Activated CD4-positive, alpha-beta T cell treated with anti-CD3 and anti-CD28 coated beads for 1 hour (primary cell): ENCODE results near the gene CEP104.

Source experiments
- DNase-seq: peaks from one replicate; pipeline ENCODE4 v3.0.0-alpha.2; 2020

The CEP104 gene

DNA sequence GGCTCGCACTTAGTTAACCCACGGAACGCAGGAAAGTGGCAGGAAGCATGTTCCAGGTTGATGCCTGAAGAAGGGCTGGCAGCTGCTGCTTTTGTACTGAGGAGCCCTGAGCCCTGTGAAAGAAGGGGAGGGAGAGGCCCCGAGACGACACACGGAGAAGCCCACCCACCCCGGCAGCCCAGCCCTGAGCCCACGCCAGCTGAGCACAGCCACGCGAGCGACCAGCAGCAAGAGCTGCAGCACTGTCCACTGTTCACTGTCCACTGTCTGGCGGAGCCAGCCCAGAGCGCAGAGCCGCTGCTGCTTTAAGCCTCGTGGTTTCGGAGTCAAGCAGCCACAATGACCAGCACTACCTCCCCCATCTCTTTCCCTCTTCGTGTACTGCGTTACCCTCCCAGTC is 66.1 kb downstream of the CEP104 start:
- DNase-seq: no peak

DNA sequence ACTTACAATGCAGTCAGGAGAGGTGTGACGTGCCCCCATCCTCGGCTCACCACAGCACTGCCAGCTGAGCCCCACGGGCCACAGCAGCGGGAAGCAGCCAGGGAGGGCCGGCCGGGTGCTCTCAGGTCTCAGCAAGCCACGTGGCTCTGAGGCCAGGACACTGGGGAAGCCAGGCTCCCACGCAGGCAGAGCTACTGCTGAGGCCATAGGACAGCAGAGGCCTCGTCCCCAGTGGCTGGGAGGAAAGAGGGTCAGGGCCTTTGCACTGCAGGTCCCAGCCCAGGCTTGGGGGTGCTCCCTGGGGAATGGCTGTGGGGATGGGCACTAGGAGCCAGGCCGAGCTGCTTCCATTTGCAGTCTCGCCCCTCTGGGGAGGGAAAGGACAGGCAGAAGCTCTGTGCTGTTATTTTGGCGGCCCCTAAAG is 66.5 kb downstream of the CEP104 start:
- no peak for DNase-seq

DNA sequence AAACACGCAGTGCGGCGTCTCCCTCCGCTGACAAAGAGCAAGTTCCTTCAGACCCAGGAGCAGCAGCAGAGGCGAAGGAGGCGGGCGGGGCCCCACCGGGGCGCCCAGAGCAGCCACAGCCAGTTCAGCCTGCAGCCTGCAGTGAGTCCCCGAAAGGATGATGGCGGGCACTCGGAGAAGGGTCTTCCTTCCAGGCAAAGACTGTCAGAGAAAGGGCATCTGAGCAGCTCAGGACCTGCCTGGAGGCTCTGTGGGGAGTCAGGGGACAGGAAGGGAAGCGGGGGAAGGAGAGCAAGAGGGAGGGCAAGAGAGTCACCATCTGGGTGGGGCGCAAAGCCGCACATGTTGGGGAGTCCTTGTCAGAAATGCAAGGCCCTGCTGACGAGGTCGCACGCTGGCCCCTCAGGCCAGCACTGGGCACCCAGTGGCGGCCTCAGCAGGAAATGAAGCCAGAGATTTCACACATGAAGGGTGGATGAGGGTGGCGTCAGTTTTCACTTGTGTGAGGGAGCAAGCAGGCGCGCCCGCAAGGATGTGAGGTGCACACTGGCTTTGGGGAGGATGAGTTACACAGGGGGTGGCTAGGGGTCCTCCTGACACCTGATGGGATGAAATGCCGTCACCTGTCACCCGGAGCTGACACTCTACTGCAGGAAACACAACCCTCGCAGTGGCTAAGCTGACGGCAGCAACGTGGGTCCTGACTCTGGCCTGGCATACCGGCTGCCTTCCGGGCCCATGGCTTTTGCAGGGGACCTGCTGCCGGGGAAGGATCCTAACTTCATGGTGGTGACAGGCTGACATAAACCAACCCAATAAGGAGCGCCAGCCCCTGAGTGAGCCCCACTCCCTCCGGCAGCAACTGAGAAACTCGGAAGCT is 67.3 kb downstream of the CEP104 start:
- no peak for DNase-seq

DNA sequence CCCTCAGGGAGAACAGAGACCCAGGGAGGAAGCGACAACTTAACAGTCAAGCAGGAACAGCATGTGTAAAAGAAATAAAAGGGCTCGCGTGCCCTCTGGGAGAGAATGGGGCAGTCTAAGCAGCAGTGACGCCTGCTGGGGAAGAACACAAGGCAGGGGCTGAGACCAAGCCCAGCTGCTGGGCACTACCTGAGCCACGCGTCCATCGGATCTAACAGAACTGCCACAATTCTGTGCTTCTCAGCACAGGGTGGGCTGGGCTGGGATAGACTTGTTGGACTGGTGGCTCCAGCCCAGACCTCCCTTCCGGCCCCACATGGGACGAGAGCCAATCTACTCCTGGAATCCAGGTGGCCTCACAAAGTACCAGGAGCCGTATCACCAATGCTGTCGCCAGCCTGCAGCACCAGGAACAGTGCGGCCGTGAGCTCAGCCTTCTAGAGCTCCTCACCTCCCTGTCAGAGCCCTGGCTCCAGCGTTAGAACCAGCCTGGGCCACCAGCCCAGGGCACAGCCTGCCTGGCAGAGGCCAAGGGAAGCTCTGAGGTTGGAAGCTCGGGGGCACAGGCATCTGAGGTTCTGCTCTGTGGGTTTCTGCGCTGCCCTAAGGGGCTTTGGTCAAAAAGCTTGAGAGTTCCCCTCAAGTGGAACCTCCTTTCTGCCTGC is 68.1 kb downstream of the CEP104 start:
- no peak for DNase-seq

DNA sequence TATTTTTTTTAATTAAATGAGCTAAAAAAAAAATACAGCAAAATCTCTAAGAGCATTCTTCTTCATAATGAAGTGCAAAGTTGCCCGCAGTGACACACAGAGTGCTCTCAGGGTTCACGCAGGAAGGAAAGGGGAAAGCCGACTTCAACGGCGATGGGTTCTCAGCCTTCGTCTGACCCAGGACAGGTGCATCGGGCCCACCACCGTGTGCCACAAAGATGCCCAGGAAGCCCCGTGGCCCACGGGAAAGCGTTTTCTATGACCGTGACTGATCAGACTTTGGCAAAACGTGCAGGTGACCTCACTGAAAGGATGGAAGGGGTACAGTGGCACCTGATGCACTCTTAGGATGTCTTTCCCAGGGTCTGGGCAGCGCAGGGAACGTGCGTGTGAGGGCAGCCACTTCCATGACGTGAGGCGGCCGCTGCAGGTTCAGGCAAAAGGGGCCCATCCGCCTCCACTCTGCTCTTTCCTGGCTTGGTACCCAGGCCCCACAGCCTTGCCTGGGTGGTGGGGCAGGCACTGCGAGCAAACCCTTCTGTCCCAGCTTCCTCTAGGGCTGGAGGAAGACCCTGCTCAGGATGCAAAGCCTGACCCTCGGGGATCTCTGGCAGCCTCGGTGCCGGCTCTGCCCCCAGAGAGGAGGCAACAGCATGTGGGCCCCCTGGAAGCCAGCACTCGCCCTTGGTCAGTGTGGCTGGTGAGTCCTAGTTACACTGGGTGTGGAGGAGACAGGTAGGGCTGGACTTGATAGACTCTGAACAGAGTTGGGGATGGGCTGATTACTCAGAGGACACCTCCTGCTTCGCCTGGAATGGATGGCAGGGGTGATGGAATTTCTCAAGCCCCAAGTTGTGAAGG is 69.0 kb downstream of the CEP104 start:
- no peak for DNase-seq

DNA sequence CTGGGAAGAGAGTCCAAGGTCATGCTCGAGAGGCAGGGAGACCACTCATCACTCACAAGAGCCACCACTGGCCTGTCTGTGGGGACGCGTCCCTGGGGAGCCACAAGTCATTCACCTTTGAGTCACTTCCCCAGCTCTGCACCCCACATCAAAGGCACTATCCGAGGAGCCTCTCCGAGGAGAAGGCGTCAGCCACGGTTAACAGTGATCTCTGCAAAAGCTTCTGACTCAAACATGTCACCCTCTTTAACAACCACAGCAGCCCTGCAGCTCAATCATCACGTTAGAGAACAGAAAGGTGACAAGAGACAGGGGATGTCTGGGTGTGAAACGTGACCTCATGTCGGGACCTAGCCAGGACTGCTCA is 69.7 kb downstream of the CEP104 start:
- no peak for DNase-seq

DNA sequence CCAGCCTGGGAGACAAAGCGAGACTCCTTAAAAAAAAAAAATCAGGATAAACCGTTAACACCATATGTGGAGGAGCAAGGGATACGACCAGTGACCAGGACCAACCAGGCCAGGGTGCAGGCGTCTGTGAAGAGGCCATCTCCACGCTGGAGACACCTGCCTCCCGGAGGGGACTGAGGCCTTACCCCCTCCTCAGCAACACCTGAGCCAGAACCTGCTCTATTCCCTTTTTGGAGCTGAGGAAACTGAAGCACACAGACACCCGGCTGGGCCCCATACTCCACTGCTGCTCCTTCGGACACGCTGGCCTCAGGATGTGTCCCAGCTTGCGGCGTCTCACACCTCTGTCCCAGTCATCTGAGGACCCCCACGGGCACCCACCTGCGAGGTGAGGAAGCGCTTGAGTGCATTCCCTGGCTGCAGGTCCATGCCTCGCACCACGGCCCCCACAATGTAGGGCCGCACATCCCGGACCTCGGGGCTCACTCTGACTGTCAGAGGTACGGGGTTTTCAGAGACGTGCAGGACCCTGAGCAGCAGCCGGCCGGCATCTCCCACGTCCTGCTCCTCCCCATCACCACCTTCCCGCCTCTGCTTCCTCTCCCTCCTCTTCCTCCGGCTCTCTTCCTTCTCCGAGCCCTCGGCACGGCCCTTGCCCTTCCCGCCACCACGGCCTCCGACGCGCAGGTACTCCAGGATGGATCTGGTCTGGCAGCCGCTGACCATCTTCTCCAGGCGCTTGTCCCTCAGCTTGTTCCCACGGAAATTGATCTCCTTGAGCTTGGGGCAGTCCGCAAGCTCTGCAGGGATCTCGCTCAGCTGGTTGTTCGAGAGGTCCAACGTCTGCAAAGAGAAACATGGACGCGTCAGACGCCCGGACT is 70.3 kb downstream of the CEP104 start:
- no peak for DNase-seq

DNA sequence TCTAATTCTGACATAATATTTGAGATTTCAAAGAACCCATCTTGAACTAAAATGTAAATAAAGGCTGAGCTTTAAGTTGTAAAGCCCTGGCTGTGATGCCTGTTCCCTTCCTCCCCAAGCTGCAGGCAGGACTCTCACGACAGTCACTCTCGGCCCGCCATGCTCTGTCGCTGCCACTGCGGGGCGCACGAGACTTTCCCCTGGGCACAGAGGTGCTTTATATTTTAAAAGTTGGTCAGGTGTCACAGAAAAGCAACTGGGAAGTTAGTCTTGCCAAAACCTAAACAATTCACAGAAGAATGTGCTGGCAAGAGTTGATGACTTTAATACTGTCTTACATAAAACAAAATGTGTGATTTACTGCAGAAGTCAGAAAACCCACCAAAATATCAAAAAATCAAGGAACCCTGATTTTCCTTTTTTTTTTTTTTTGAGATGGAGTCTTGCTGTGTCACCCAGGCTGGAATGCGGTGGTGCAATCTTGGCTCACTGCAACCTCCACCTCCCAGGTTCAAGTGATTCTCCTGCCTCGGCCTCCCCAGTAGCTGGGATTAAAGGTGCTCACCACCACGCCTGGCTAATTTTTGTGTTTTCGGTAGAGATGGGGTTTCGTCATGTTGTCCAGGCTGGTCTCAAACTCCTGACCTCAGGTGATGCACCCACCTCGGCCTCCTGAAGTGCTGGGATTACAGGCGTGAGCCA is 71.4 kb downstream of the CEP104 start:
- DNase-seq: no peak

DNA sequence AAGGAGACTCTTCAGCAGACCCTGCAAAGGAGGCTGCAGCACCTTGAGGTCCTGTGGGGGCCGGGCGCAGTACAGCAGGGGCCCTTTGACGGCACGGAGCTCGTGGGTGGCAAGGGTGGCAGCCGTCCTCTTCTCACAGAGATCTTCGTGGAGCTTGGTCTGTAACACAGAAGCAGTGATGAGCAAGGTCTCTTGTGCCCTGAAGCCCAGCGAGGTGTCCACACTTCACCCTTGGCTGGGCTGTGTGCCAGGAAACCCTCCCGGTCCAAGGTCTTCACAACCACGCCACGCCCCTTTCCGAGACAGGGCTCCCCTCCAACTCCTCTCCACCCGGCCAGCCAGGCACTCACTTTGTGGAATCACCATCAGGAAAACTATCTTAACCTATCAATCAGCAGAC is 72.0 kb downstream of the CEP104 start:
- DNase-seq: no peak

DNA sequence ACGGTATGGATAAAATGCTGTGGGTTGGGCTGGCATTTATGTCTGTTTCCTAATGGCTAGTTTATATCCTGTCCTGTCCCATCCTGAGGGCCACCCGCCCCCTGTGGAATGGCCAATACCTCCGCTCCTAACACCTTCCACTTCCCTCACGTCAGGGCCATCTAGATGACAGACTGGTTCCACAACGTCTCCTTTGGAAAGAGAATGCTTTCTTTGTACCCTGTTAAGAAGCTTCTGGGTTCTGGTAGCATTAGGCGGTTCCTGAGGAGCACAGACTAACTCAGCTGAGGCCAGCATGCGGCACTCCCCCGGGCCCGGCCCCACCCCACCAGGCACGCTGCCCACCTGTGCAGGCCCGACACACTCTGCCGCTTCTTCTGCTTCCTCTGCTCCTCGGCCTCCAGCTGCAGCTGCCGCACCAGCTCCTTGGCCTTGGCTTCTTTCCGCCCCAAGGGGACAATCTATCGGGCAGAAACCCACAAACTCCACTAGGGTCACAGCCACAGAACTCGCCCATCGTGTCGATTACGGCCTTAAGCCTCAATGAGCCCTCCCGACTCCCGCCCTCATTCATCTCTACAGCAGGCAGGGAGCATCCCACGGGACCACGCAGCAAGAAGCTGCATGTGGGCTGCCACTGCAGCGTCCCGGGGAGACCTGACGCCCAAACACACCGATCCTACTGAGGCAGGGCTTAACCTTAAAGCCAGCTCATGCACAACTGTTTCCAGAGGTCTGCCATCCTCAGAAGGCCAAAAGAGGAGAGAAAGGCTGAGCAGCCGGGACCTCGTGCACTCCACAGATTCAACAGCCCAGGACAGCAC is 73.1 kb downstream of the CEP104 start:
- DNase-seq: no peak

DNA sequence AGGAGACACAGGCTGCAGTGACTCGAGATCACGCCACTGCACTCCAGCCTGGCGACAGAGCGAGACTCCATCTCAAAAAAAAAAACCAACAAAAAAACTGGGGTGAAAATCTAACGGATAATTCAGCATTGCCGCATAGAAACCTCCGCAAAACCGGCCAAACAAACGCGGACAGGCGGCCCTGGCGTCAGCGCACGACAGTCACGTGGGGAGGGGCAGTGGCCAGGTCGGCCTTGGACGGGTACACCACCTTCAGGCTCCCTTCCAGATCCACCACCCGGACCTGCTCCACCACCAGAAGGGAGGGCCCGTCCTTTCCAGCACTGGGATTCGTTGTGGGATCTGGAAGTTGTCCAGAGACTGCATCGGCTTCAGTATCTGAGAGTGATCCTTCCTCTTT is 76.1 kb downstream of the CEP104 start:
- no peak for DNase-seq

DNA sequence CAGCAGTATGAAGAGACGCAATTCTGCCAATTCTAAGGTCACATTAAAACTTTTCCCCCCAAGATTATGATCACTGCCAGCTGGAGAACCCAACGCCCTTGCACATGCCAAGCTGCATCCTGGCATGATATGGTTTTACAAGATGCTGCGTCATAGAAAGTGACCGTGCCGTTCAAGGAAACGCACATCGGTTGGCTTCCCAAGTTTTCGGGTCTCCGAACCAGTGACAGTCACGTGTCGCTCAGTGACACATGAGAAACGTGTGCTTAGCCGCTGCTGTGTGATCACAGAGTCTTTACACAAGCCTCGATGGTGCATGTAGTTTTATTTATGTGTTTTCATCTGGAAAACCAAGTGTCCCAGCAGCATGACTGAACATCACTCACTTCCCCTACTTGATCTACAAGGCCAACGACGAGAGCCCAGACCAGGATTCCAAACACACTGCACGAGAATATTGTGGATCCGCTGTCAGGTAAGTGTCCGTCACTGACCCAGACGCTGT is 77.0 kb downstream of the CEP104 start:
- DNase-seq: no peak

DNA sequence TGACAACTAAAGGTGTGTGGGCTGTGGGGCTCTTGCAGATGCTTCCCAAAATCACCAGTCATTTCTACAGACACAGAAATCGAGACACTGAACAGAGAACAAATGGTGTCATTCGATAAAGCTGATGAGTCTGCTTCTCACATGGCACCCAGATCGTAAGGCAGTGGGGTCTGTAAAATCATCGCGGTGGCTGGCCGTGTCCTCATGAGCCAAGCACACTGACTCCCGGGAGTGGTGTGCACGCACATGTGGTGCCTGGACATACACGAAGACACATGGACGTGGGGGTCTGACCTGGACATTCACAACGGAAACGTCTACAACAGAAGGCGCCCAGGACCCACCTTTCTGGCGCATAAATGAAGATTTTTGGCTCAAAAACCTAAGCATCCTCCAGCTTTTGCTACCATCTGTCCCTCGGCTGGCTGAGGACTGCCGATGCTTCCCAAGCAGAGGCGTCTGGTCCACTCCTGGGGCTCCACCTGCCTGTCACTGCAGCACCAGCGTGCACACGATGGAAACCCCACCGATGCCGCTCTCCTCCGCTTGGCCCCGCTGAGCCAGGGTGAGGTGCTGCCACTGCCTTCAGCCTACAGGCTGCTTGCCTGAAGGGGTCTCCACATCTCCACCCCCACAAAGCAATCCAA is 77.6 kb downstream of the CEP104 start:
- DNase-seq: no peak

DNA sequence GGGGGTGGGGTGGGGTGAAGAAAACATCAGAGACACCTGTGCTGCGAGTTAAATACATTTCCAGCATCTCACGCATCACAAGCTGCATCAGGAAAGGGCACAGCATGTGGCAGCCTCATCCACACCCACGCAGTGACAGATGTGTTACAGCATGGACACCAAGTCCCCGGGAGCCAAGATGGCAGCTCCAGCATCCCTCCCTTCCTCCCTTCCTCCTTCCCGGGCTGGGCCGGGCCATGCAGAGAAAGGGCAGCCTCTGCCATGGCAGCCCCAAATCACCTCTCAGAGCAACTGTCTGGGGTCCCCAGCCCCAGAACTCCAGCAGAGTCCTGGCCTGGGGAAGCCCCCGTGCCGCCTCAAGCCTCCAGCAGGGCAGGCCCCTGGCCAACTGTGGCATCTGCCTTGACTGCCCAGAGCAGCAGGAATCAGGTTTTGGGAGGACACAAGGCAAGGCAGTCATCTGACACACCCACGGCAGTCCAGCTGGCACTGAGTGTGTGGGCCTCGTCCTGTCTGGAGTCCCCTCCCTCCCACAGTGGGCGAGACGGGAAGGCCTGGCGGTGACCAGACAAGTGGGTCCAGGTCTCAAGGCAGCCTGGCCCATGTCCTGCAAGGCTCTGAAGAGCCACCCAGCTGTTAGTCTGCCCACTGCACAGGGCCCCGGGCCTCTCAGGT is 78.3 kb downstream of the CEP104 start:
- DNase-seq: no peak

DNA sequence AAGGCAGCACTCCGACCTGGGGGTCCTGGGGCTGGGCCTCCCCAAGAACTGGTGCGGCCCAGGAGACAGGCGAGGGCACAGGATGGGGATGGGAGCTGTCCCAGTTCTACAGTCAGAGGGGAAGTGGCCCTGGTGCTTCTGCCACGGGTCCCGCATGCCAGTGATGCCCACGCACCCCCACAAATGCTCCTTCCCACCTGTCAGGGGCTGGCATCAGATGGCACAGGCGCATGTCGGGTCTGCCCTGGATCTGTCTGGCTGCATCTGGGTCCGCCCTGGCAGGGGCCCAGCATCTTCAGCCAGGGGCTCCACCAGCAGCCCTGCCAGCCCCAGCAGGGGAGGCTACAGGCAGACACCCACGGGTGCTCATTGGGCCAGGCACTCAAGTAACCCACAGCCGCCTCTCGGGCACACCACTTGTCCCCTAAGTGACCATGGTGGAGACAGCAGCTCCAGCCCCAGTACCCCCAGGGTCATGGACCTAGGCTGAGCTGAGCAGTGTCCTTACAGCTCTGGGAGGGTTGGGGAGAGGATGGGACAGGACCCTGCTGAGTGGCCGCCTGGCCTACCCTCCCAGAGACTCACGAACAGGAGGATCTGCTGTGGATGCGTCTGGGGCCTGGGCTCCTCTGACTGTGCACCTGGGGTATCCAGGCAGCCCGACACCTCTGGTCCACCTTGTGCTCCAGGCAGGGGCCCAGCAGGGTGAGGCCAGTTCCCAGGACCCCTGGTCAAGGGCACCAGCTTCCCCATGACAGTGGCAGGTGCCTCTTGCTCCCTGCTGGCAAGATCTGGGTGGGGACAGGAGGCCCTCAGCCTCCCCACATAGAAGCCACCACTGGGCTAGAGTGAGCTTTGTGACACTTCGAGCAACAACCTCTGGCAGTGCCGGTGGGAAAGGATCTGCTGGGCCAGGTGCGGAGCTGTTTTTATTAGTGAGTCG is 79.1 kb downstream of the CEP104 start:
- no peak for DNase-seq

DNA sequence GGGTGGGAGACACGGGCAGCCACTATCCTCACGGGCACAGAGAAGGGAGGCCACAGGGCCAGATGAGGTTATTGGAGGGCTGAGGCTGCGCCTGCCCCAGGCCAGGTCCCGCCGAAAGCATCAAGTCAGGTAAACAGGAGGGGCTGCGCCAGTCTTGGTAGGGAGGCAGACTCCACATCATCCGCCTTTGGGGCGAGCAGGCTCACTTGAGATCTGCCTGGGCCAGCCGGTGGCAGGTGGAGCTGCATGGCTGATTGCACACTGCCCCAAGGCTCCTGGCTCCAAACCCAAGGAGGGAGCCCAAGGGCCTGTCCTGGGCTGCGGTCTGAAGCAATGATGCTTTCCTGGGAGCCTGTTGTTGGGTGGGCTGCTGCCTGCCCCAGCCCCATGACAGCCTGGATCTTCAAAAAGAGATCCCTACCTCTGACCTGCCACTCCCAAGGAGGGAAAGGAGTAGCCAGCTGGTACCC is 79.9 kb downstream of the CEP104 start:
- DNase-seq: no peak

DNA sequence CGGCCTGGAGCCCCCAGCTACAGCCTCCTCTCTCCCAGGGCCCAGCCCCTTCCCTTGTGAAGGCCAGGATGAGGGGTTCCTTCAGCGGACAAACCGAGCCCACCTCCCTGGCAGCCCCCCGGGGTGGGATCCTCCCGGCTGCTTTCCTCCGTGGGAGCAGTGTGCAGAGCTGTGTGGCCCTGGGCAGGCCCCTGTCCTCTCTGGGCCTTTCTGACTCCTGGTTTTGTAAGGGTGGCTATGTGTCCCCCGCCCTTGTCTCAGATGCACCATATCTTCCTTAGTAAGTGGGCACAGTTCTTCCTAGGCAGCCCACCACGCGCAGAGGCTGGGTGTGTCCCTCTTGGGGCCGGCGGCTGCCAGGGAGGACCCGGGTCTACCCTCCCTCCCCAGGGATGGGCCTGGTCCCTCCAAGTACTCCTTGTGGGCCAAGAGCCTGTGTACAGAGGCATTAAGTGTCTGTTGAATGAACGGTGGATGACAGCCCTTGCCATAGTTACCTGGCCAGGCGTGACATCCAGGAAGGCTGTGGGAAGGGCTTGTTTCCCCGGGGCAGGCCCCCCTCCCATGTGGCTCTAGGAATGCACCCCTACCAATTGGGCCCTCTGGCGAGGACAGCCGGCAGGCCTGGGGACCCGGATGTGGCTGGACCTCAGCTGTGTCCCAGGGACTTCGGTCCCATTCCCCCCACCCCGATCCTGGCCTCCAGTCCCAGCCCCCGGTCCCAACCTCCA is 80.6 kb downstream of the CEP104 start:
- no peak for DNase-seq
